K562 (cell line): ENCODE results near the gene PITX2. TPM values are rescaled to one million over a fixed set of nuclear protein-coding genes. Genes with fewer than 3 reads are reported as not detected.

Source experiments
- ATAC-seq: fragments of 200-7000 bp; cut with Tn5 transposase; 3 replicates; pipeline ENCODE4 v1.9.1; 2020; ENCODE audit warnings: moderate library complexity
- BruUV-seq: library from RNA; stranded (reverse); fragments of 400-500 nt; replicated peaks from 2 replicates; lab custom pipeline; 2021; lab: Mats Ljungman, UMichigan
- CTCF ChIA-PET: fragments of 300-600 bp; formaldehyde crosslinking; extraction: SDS; loops from one replicate; lab custom pipeline; 2021; ENCODE audit warnings: low intra/inter-chr PET ratio; lab: Yijun Ruan, JAX
- POLR2A ChIA-PET: fragments of 300-600, 350-650 bp; sonication (Branson Sonifier 250); formaldehyde crosslinking; extraction: SDS; loops from one replicate; lab custom pipeline; 2021; ENCODE audit warnings: antibody characterized with exemption, inconsistent platforms; lab: Yijun Ruan, JAX
- DNase-seq, 4 experiments: peaks; one replicate each; pipeline versions ENCODE4 v3.0.0 to v3.0.0-alpha.2; 2011 to 2018; ENCODE audit warnings: low spot score in 3 of 4, mixed read lengths in 3 of 4; ENCODE audit errors: extremely low read depth in 1 of 4
- FAIRE-seq: peaks from 2 replicates; lab custom pipeline; 2011; peaks lifted over from hg19 to GRCh38; lab: Jason Lieb, UNC
- H2AFZ ChIP-seq: 2 replicates; pipeline ENCODE4 v1.6.0; 2011; ENCODE audit warnings: low read depth, low read length, control low read depth, inconsistent platforms
- H3K27ac ChIP-seq: fragments of 200-600 bp; 3 replicates; pipeline ENCODE4 v1.8.0; 2011; ENCODE audit warnings: low read depth, mild to moderate bottlenecking, control low read depth, inconsistent platforms, low read length, moderate library complexity, mixed read lengths; ENCODE audit errors: extremely low read depth
- H3K27me3 ChIP-seq, 2 experiments: fragments of 300-600 bp in 1 of 2; 2 replicates in 1 of 2; 3 replicates in 1 of 2; pipeline versions ENCODE4 v1.6.0 to v1.8.0; 2011; ENCODE audit warnings: inconsistent platforms in 2 of 2, low read length in 2 of 2, mild to moderate bottlenecking in 1 of 2, mixed read lengths in 1 of 2, moderate library complexity in 1 of 2; ENCODE audit not compliant: control insufficient read depth in 2 of 2, insufficient read depth in 2 of 2
- H3K36me3 ChIP-seq: fragments of 300-600 bp; 3 replicates; pipeline ENCODE4 v1.8.0; 2011; ENCODE audit warnings: mild to moderate bottlenecking, low read length, inconsistent platforms; ENCODE audit not compliant: control insufficient read depth, insufficient read depth
- H3K4me1 ChIP-seq, 2 experiments: fragments of 200-600 bp in 1 of 2; replicated peaks in 1 of 2; 2 replicates in 1 of 2; 3 replicates in 1 of 2; pipeline versions ENCODE4 v1.5.1 to v1.8.0; 2011; ENCODE audit warnings: inconsistent platforms in 2 of 2, low read length in 2 of 2, mild to moderate bottlenecking in 1 of 2, mixed read lengths in 1 of 2, moderate library complexity in 1 of 2; ENCODE audit not compliant: control insufficient read depth in 2 of 2, insufficient read depth in 2 of 2
- H3K4me2 ChIP-seq: 2 replicates; pipeline ENCODE4 v1.6.1; 2011; ENCODE audit warnings: low read length, control low read depth, inconsistent platforms, mixed read lengths; ENCODE audit not compliant: insufficient read depth
- H3K4me3 ChIP-seq: fragments of 200-600 bp; sonication (generic), shearing (Covaris generic); 2 replicates; pipeline ENCODE4 v1.5.1; 2016; ENCODE audit warnings: control low read depth, inconsistent platforms
- H3K79me2 ChIP-seq: fragments of 200-600 bp; 3 replicates; pipeline ENCODE4 v1.8.0; 2011; ENCODE audit warnings: low read length, inconsistent platforms; ENCODE audit not compliant: control insufficient read depth, insufficient read depth
- H3K9ac ChIP-seq, 2 experiments: 2 replicates each; pipeline versions ENCODE4 v1.6.0 to v1.6.1; 2011; ENCODE audit warnings: low read depth in 2 of 2, low read length in 2 of 2, control low read depth in 1 of 2, inconsistent platforms in 1 of 2, mild to moderate bottlenecking in 1 of 2, mixed read lengths in 1 of 2; ENCODE audit not compliant: insufficient read depth in 1 of 2
- H3K9me1 ChIP-seq: one replicate; pipeline ENCODE4 v1.6.0; 2011; ENCODE audit warnings: inconsistent platforms, mild to moderate bottlenecking, low read length, moderate library complexity; ENCODE audit not compliant: control insufficient read depth, insufficient read depth
- H3K9me3 ChIP-seq: replicated peaks from 2 replicates; pipeline ENCODE4 v1.5.1; 2011; ENCODE audit warnings: low read depth, low read length, inconsistent platforms; ENCODE audit not compliant: control insufficient read depth, insufficient read depth
- H4K20me1 ChIP-seq: replicated peaks from 2 replicates; pipeline ENCODE4 v1.6.1; 2011; ENCODE audit warnings: low read length, inconsistent platforms, mixed read lengths; ENCODE audit not compliant: control insufficient read depth, insufficient read depth
- DMBX1 ChIP-seq: fragments of 250-450 bp; sonication (Bioruptor Pico); IDR thresholded peaks from 2 replicates; pipeline ENCODE4 v1.8.0; 2022; ENCODE audit warnings: inconsistent platforms, mild to moderate bottlenecking, moderate library complexity, borderline replicate concordance
- EWSR1 ChIP-seq: fragments of 450-650 bp; IDR thresholded peaks from 2 replicates; pipeline ENCODE4 v1.6.1; 2018; ENCODE audit warnings: borderline replicate concordance, mild to moderate bottlenecking, low read depth, moderate library complexity; ENCODE audit not compliant: partially characterized antibody
- FOXM1 ChIP-seq, 2 experiments: fragments of 450-650 bp in 1 of 2; sonication (generic) in 1 of 2; formaldehyde crosslinking in 1 of 2; IDR thresholded peaks; 2 replicates each; pipeline versions ENCODE4 v1.6.1 to v1.9.0; 2017 to 2022; ENCODE audit warnings: low read depth in 2 of 2, mild to moderate bottlenecking in 2 of 2, missing genetic modification reagents in 1 of 2, moderate library complexity in 1 of 2
- HMGN3 ChIP-seq: IDR thresholded peaks from 2 replicates; pipeline ENCODE4 v1.6.1; 2011; ENCODE audit warnings: borderline replicate concordance, low read depth, mild to moderate bottlenecking, mixed read lengths, low read length; ENCODE audit not compliant: insufficient read length; ENCODE audit errors: extremely low read depth
- MEIS2 ChIP-seq: fragments of 450-650 bp; IDR thresholded peaks from 2 replicates; pipeline ENCODE4 v1.6.1; 2014; ENCODE audit warnings: mild to moderate bottlenecking; ENCODE audit not compliant: partially characterized antibody
- NFYB ChIP-seq: IDR thresholded peaks from 2 replicates; pipeline ENCODE4 v1.6.1; 2011; ENCODE audit warnings: mild to moderate bottlenecking, moderate library complexity; ENCODE audit not compliant: insufficient read length; ENCODE audit errors: extremely low read depth
- PRPF4 ChIP-seq: fragments of 200-400 bp; formaldehyde crosslinking; IDR thresholded peaks from one replicate; pipeline ENCODE4 v1.6.1; 2017; ENCODE audit warnings: low read length, low read depth, mild to moderate bottlenecking; ENCODE audit not compliant: insufficient read depth, poor library complexity, severe bottlenecking
- ZBTB9 ChIP-seq: fragments of 450-650 bp; formaldehyde crosslinking; IDR thresholded peaks from 2 replicates; pipeline ENCODE4 v1.4.0; 2020; ENCODE audit warnings: mild to moderate bottlenecking, moderate library complexity
- ZFP36 ChIP-seq: fragments of 150-350 bp; IDR thresholded peaks from 2 replicates; pipeline ENCODE4 v1.6.1; 2018; ENCODE audit warnings: low read length, low read depth; ENCODE audit not compliant: partially characterized antibody
- ZKSCAN1 ChIP-seq: fragments of 150-350 bp; IDR thresholded peaks from 2 replicates; pipeline ENCODE4 v1.6.1; 2016; ENCODE audit warnings: low read depth, low read length
- ZNF124 ChIP-seq: sonication (generic); formaldehyde crosslinking; IDR thresholded peaks from 2 replicates; pipeline ENCODE4 v1.8.1; 2022; ENCODE audit warnings: missing genetic modification reagents
- ZNF174 ChIP-seq: fragments of 250-450 bp; sonication (Bioruptor Pico); IDR thresholded peaks from 2 replicates; pipeline ENCODE4 v1.4.0; 2020; ENCODE audit warnings: mild to moderate bottlenecking
- ZNF311 ChIP-seq: fragments of 250-450 bp; sonication (Bioruptor Pico); IDR thresholded peaks from 2 replicates; pipeline ENCODE4 v1.4.0; 2020; ENCODE audit warnings: mild to moderate bottlenecking, moderate library complexity
- ZNF561 ChIP-seq: fragments of 450-650 bp; formaldehyde crosslinking; conservative IDR thresholded peaks from 2 replicates; pipeline ENCODE4 v1.4.0; 2020; ENCODE audit warnings: mild to moderate bottlenecking, moderate library complexity
- ZNF830 ChIP-seq: fragments of 250-450 bp; sonication (Bioruptor Pico); IDR thresholded peaks from 2 replicates; pipeline ENCODE4 v1.5.0; 2021; ENCODE audit warnings: mild to moderate bottlenecking
- ZSCAN29 ChIP-seq: fragments of 450-650 bp; IDR thresholded peaks from 2 replicates; pipeline ENCODE4 v1.6.1; 2017
- WGBS: fragments of 100-300 bp; shearing (Covaris generic); methylation state at CpG from one replicate; pipeline ENCODE4 v1.1.6; 2016; ENCODE audit warnings: low coverage, mixed read lengths; ENCODE audit not compliant: insufficient coverage; ENCODE audit errors: missing lambda C conversion rate; 5-methylcytosine and 5-hydroxymethylcytosine counted together
- in situ Hi-C: fragments of 300-500 bp; cut with MboI; formaldehyde crosslinking; loops from 4 replicates; pipeline ENCODE4 v1.15.0; 2018; ENCODE audit warnings: inconsistent platforms, mixed read lengths
- intact Hi-C: fragments of 100-400 bp; cut with micrococcal nuclease; formaldehyde crosslinking; loops from 2 replicates; pipeline ENCODE4 v1.14.2; 2022
- polyA plus RNA-seq, 8 experiments: library from polyadenylated mRNA; depleted of rRNA in 4 of 8; stranded (reverse) in 5 of 8; unstranded in 3 of 8; fragments of >200 nt; fragmentation: Nextera tagmentation in 2 of 8; fragmentation: Illumina TruSeq in 1 of 8; extraction: Ambion mirVana in 2 of 8; extraction: Trizol in 1 of 8; gene quantifications; 2 replicates each; pipeline versions ENCODE4 v1.2.1 to v1.2.3, GENCODE V29; 2011 to 2014; ENCODE audit warnings: inconsistent platforms in 1 of 8, missing spikeins in 1 of 8
- total RNA-seq, 7 experiments: library from RNA; depleted of rRNA in 6 of 7; stranded (reverse); fragments of >200 nt in 6 of 7; fragmentation: Illumina TruSeq in 2 of 7; extraction: Trizol in 2 of 7; gene quantifications; 2 replicates each; pipeline versions ENCODE4 v1.2.1 to v1.2.3, GENCODE V29; 2011 to 2021; ENCODE audit warnings: low replicate concordance in 1 of 7

Gene PITX2
- total and polyA plus RNA-seq, 9 of the 15 experiments (the other 6 are each of a cell fraction or from before 2014, with no cell fraction given): 0.08 TPM; not detected in 8

- no peak for TF ChIP-seq ZFP36
Observed at GRCh38 chr4:110637408-110638088, 14.7 kb upstream of the PITX2 start (continued).

DNA sequence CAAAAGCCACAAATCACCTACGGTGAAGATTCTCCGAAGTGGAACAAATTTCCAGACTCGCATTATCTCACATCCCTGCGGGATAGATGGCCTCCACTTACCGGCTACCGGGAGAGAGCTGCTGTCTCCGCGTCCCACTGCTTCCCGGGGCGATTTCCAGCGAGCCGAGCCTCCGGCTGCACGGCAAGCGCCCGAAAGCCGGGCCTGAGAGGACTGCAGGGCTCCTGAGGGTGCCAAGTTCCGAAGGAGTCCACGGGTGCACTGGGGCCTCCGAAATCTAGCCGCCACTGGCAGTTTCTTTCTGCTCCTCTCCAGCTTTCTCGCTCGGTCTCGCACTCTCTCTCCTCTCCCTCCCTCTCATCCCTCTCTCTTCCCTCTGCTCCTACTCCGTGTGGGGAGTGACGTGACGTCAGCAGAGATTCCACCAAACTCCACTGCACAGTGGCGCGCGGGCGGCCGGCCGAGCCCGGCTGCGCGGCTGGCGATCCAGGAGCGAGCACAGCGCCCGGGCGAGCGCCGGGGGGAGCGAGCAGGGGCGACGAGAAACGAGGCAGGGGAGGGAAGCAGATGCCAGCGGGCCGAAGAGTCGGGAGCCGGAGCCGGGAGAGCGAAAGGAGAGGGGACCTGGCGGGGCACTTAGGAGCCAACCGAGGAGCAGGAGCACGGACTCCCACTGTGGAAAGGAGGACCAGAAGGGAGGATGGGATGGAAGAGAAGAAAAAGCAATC, 14.0 kb upstream of the PITX2 start:
- in situ Hi-C loops: no loop called here

More for the DNA sequence above, 14.0 kb upstream of the PITX2 start:
- Histone ChIP-seq H4K20me1 (no peaks in the 10 kb centered on the region; the same call in 1 of the 2 replicates), H3K9me3 (no peaks in the 10 kb centered on the region)
- 5% methylated on average over 45 of the region's 56 CpGs for WGBS
- ATAC-seq: no peak
- FAIRE-seq: no peak
- TF ChIP-seq DMBX1 (no peak), ZNF124 (CRISPR knock-in tag) (no peak), ZNF174 (CRISPR knock-in tag) (no peak), ZSCAN29 (no peak), MEIS2 (no peak), FOXM1 (IDR thresholded peaks at IDR 0.05; ENCODE audit: low read depth) (no peak), FOXM1 (CRISPR knock-in tag; IDR thresholded peaks at IDR 0.05; ENCODE audit: low read depth) (no peak), ZBTB9 (no peak), EWSR1 (no peak), ZNF311 (CRISPR knock-in tag) (no peak), ZNF561 (CRISPR knock-in tag) (no peak), PRPF4 (no peak), ZKSCAN1 (no peak), HMGN3 (no peak), ZNF830 (CRISPR knock-in tag) (no peak), NFYB (no peak)
- TF ChIP-seq, all 486 proteins: peak for 0
- Histone ChIP-seq H2AFZ (no peak overlapping the region), H3K9ac (no peak overlapping the region), H3K4me3 (no peak overlapping the region), H3K27me3 (peaks cover 46 to 57% of the 10 kb centered on the region in 2 experiments), H3K4me1 (peaks cover 0 to 18% of the 10 kb centered on the region in 2 experiments; a peak in 1 of 5 replicates), H3K79me2 (no peaks in the 10 kb centered on the region), H3K27ac (no peak overlapping the region), H3K9me1 (no peaks in the 10 kb centered on the region), H3K4me2 (no peak overlapping the region), H3K36me3 (no peaks in the 10 kb centered on the region)
- ChIA-PET CTCF (no interaction called here), POLR2A (no interaction called here)
- DNase-seq: no peak
- BruUV-seq: no TSS peak
- intact Hi-C loops: no loop called here
